GM10266 (cell line): ENCODE measurements around the gene MANEA.
A peak's percentile ranks its signal among the peaks of the same experiment; 100 is the strongest.

Experiments used
- DNase-seq: peaks from one replicate; pipeline ENCODE4 v3.0.0; 2012; ENCODE audit errors: extremely low spot score
- TF ChIP-seq, protein P1 (sequence below): IDR thresholded peaks from 2 replicates; pipeline ENCODE4 v1.5.1; 2012; ENCODE audit warnings: mild to moderate bottlenecking, low read depth; ENCODE audit not compliant: control insufficient read depth, insufficient read depth; ENCODE audit errors: missing control alignments

Gene MANEA

GRCh38 chr6:95577304-95578105 is at the start of gene MANEA:
MANEA (plus strand) TSS chr6:95577535; CDS start chr6:95586440, 8,905 bp downstream.
- TF ChIP-seq, protein P1, sequence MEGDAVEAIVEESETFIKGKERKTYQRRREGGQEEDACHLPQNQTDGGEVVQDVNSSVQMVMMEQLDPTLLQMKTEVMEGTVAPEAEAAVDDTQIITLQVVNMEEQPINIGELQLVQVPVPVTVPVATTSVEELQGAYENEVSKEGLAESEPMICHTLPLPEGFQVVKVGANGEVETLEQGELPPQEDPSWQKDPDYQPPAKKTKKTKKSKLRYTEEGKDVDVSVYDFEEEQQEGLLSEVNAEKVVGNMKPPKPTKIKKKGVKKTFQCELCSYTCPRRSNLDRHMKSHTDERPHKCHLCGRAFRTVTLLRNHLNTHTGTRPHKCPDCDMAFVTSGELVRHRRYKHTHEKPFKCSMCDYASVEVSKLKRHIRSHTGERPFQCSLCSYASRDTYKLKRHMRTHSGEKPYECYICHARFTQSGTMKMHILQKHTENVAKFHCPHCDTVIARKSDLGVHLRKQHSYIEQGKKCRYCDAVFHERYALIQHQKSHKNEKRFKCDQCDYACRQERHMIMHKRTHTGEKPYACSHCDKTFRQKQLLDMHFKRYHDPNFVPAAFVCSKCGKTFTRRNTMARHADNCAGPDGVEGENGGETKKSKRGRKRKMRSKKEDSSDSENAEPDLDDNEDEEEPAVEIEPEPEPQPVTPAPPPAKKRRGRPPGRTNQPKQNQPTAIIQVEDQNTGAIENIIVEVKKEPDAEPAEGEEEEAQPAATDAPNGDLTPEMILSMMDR = no peak
- DNase-seq = peak; percentile 82

DNA sequence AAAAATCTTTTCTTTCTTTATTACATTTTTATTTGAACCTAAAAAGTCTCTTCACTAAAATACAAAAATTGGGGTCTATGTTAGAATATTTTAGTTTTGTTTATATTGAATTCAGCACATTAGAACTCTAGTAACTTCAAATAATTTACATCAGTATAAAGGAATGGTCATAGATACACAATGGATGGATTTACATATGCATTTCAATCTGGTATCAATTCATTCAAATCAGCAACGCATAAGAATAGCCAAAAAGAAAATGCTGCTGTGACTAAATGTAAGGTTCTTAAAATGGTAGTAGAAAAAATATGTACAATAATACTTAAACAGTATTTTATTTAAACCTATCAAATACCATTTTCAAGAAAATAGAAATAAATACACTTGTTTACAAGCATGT is 47.6 kb upstream of the MANEA start:
- TF ChIP-seq, protein P1 = no peak
- DNase-seq = no peak

GRCh38 chr6:95530176-95530819 is 47.0 kb upstream of the MANEA start:
- no peak for DNase-seq
- TF ChIP-seq, protein P1 = no peak

DNA sequence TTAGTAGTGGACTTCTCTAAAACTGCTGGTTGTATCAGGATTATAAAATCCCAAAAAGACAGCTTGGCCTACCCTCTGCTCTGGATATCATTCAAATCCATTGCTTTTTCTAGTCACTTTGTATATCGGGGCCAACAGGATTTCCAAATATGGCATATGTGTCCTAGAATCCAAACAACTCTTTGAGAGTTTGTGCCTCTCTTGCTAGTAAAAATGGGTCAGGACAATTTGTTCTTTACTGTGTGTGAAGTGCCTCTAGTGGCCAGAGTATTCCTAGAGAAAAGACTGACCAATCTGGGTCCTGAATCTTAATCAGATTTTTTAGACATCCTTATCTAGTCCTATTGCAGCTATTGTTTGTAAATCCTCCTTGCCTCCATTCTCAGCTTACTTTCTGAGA is 33.5 kb upstream of the MANEA start:
- TF ChIP-seq, protein P1 = no peak
- DNase-seq = no peak

- TF ChIP-seq, protein P1 = no peak
- DNase-seq = no peak
These were observed 32.7 kb upstream of the MANEA start for GRCh38 chr6:95544517-95545225.

- TF ChIP-seq, protein P1 = no peak
- DNase-seq = no peak
These were observed 32.1 kb upstream of the MANEA start for GRCh38 chr6:95545226-95545625.

DNA sequence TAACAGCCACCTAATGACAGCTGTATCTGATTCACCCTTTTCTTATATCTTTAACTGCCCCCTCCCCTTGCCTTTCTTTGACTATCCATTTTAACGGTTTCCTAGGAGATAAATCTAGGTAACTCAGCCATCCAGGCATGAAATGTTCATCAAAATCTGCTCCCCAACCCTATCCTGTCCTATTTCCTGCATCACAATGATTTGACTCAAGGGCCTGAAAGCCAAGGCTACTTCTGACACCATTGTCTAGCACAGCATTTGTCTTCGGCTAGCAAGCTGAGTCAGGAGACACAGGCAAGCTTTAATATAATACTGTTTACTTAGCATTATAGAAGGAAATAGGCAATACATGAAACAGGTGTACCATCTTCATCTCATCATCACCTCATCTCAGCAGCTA is 31.6 kb upstream of the MANEA start:
- TF ChIP-seq, protein P1 = no peak
- DNase-seq = no peak
